ENCODE data around the gene SMG5. TPM values are rescaled to one million over a fixed set of nuclear protein-coding genes. Genes with fewer than 3 reads are reported as not detected.

Gene SMG5
- total RNA-seq, 1 donor from 2014 or later: 45.9 TPM

GRCh38 chr1:156270314-156270713 lies 12.3 kb downstream of the SMG5 start:
- H3F3A ChIP-seq (ENCODE audit: low read depth): no peaks in the 10 kb centered on the region
- H3K4me2 ChIP-seq: no peak overlapping the region
- H3K9ac ChIP-seq: no peak overlapping the region
- no peak overlapping the region for H2AFZ ChIP-seq (replicated peaks)
- Mint-ChIP-seq H3K36me3 (peaks cover 57% of the 10 kb centered on the region), H3K4me3 (no peak overlapping the region), H3K9me3 (no peaks in the 10 kb centered on the region), H3K27ac (no peak overlapping the region), H3K27me3 (ENCODE audit: insufficient read depth, low read depth) (peaks cover 2% of the 10 kb centered on the region), H3K4me1 (no peaks in the 10 kb centered on the region)
- H3K27ac ChIP-seq: no peak overlapping the region
- peaks cover 6% of the 10 kb centered on the region for H3K36me3 ChIP-seq
- no peaks in the 10 kb centered on the region for H3K9me3 ChIP-seq (ENCODE audit: low read depth)
- TF ChIP-seq, protein P1, sequence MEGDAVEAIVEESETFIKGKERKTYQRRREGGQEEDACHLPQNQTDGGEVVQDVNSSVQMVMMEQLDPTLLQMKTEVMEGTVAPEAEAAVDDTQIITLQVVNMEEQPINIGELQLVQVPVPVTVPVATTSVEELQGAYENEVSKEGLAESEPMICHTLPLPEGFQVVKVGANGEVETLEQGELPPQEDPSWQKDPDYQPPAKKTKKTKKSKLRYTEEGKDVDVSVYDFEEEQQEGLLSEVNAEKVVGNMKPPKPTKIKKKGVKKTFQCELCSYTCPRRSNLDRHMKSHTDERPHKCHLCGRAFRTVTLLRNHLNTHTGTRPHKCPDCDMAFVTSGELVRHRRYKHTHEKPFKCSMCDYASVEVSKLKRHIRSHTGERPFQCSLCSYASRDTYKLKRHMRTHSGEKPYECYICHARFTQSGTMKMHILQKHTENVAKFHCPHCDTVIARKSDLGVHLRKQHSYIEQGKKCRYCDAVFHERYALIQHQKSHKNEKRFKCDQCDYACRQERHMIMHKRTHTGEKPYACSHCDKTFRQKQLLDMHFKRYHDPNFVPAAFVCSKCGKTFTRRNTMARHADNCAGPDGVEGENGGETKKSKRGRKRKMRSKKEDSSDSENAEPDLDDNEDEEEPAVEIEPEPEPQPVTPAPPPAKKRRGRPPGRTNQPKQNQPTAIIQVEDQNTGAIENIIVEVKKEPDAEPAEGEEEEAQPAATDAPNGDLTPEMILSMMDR (IDR thresholded peaks at IDR 0.05): no peak
- TF ChIP-seq EZH2phosphoT487 (IDR thresholded peaks at IDR 0.05) (no peak), EZH2 (IDR thresholded peaks at IDR 0.05) (no peak)
- no peaks in the 10 kb centered on the region for H3K4me1 ChIP-seq
- H4K20me1 ChIP-seq (ENCODE audit: low read depth): no peaks in the 10 kb centered on the region
- no peak for DNase-seq (ENCODE audit: low spot score)
- H3K79me2 ChIP-seq (ENCODE audit: low read depth): no peaks in the 10 kb centered on the region
- no peak overlapping the region for H3K4me3 ChIP-seq
- no peaks in the 10 kb centered on the region for H3K27me3 ChIP-seq

DNA sequence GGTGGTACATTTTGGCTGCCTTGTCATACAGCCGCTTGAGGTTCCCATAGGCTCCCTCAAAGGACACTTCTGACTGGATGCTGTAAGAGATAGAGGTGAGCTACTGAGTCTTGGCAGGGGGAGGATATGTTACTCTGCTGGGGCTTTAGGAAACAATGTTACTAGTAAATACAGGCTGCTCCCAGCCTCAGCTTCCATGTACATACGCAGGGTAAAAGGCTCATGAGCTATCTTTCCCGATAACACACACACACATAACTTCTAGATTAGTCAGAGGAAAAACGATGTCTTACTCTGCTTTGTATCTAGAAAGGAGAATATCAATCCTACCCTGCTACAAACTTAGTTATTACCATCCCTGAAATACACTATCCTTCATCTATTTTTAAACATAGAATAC lies 14.3 kb downstream of the SMG5 start:
- Histone ChIP-seq H3K27ac (no peak overlapping the region), H2AFZ (replicated peaks) (no peak overlapping the region), H3K36me3 (peaks cover 6% of the 10 kb centered on the region), H3K79me2 (ENCODE audit: low read depth) (no peaks in the 10 kb centered on the region), H4K20me1 (ENCODE audit: low read depth) (no peaks in the 10 kb centered on the region), H3K9ac (no peak overlapping the region), H3K4me1 (no peaks in the 10 kb centered on the region), H3K9me3 (ENCODE audit: low read depth) (no peaks in the 10 kb centered on the region), H3K27me3 (no peaks in the 10 kb centered on the region), H3K4me3 (no peak overlapping the region), H3F3A (ENCODE audit: low read depth) (no peaks in the 10 kb centered on the region), H3K4me2 (no peak overlapping the region)
- H3K4me3 Mint-ChIP-seq: no peak overlapping the region
- H3K36me3 Mint-ChIP-seq: peaks cover 56% of the 10 kb centered on the region
- TF ChIP-seq, protein P1 (IDR thresholded peaks at IDR 0.05): no peak
- TF ChIP-seq EZH2 (IDR thresholded peaks at IDR 0.05) (no peak), EZH2phosphoT487 (IDR thresholded peaks at IDR 0.05) (no peak)
- H3K9me3 Mint-ChIP-seq: no peaks in the 10 kb centered on the region
- no peaks in the 10 kb centered on the region for H3K4me1 Mint-ChIP-seq
- no peak overlapping the region for H3K27ac Mint-ChIP-seq
- peaks cover 2% of the 10 kb centered on the region for H3K27me3 Mint-ChIP-seq (ENCODE audit: insufficient read depth, low read depth)
- DNase-seq (ENCODE audit: low spot score): no peak

DNA sequence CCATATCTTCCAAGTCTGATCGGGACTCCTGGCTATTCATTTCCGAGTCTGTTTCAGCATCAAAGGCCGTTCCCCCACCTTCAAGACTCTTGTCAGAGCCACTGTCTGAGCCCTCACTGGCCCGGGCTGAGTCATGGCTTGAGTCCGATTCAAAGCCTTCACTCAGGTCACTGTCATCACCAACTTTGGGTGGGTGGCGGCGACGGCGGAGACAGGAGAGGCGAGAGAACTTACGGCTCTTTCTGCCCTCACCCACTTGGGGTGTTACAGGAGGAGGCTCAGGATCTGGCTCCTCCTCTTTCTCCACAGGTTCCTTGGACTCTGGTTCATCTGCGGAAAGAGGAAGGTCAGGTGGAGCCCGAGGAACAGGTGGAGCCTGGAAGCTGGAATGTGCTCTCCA lies 16.6 kb downstream of the SMG5 start:
- Mint-ChIP-seq H3K36me3 (peaks cover 54% of the 10 kb centered on the region), H3K9me3 (no peaks in the 10 kb centered on the region), H3K27ac (no peak overlapping the region), H3K27me3 (ENCODE audit: insufficient read depth, low read depth) (peaks cover 2% of the 10 kb centered on the region), H3K4me1 (no peaks in the 10 kb centered on the region), H3K4me3 (no peak overlapping the region)
- peaks cover 5% of the 10 kb centered on the region for H3K36me3 ChIP-seq
- H3K4me3 ChIP-seq: no peak overlapping the region
- H3K4me1 ChIP-seq: no peaks in the 10 kb centered on the region
- no peaks in the 10 kb centered on the region for H4K20me1 ChIP-seq (ENCODE audit: low read depth)
- no peaks in the 10 kb centered on the region for H3F3A ChIP-seq (ENCODE audit: low read depth)
- H3K9ac ChIP-seq: no peak overlapping the region
- DNase-seq (ENCODE audit: low spot score): no peak
- H3K27ac ChIP-seq: no peak overlapping the region
- no peaks in the 10 kb centered on the region for H3K9me3 ChIP-seq (ENCODE audit: low read depth)
- TF ChIP-seq EZH2 (IDR thresholded peaks at IDR 0.05): no peak
- TF ChIP-seq EZH2phosphoT487 (IDR thresholded peaks at IDR 0.05): no peak
- TF ChIP-seq, protein P1 (IDR thresholded peaks at IDR 0.05): no peak
- no peaks in the 10 kb centered on the region for H3K79me2 ChIP-seq (ENCODE audit: low read depth)
- no peaks in the 10 kb centered on the region for H3K27me3 ChIP-seq
- H2AFZ ChIP-seq (replicated peaks): no peak overlapping the region
- no peak overlapping the region for H3K4me2 ChIP-seq

Measured in neural progenitor cell (in vitro differentiated cells).